HCT116 (cell line): Measurements from ENCODE around the gene PRPF40B. TPM values are rescaled to one million over a fixed set of nuclear protein-coding genes. Genes with fewer than 3 reads are reported as not detected.

Experiments used
- ATAC-seq: fragments of 200-7000 bp; cut with Tn5 transposase; 2 replicates; pipeline ENCODE4 v1.9.1; 2020; ENCODE audit warnings: mild to moderate bottlenecking, moderate library complexity
- BruUV-seq: library from RNA; stranded (reverse); fragments of 400-500 nt; replicated peaks from 2 replicates; lab custom pipeline; 2021; lab: Mats Ljungman, UMichigan
- CTCF ChIA-PET: fragments of 300-600 bp; sonication (Branson Sonifier 250); formaldehyde crosslinking; loops from one replicate; lab custom pipeline; 2021; ENCODE audit warnings: antibody characterized with exemption; lab: Charles Lee
- POLR2A ChIA-PET: fragments of 300-600, 350-600 bp; sonication (Branson Sonifier 250); formaldehyde crosslinking; loops from one replicate; lab custom pipeline; 2021; ENCODE audit warnings: antibody characterized with exemption; lab: Charles Lee
- RAD21 ChIA-PET, 2 experiments: fragments of 300-600 bp; sonication (Branson Sonifier 250); formaldehyde crosslinking; loops; one replicate each; lab custom pipeline; 2023; ENCODE audit warnings: low total read pairs in 2 of 2; ENCODE audit not compliant: uncharacterized antibody in 2 of 2, unreplicated experiment in 2 of 2, low non-redundant PET in 1 of 2; lab: Charles Lee
- DNase-seq: peaks from one replicate; pipeline ENCODE4 v3.0.0-alpha.2; 2010; ENCODE audit warnings: low read depth, low spot score
- H2AFZ ChIP-seq: fragments of 200-600 bp; shearing (Covaris generic), sonication (generic); 2 replicates; pipeline ENCODE4 v1.6.1; 2017; ENCODE audit warnings: low read depth, mixed run types, mixed read lengths, antibody characterized with exemption, low read length; ENCODE audit not compliant: poor library complexity, severe bottlenecking
- H3K27ac ChIP-seq: 2 replicates; pipeline ENCODE4 v1.5.1; 2012; ENCODE audit warnings: low read depth, low read length
- H3K27me3 ChIP-seq: fragments of 200-600 bp; sonication (generic); 2 replicates; pipeline ENCODE4 v1.6.1; 2016; ENCODE audit warnings: mixed run types, low read length, mixed read lengths; ENCODE audit not compliant: insufficient read depth
- H3K36me3 ChIP-seq, 2 experiments: fragments of 200-500 bp in 1 of 2; fragments of 200-600 bp in 1 of 2; sonication (Bioruptor generic) in 1 of 2; sonication (generic) in 1 of 2; 2 replicates each; pipeline versions ENCODE4 v1.5.1 to v1.6.1; 2014 to 2016; ENCODE audit warnings: low read length in 2 of 2, inconsistent platforms in 1 of 2, mixed read lengths in 1 of 2, mixed run types in 1 of 2; ENCODE audit not compliant: insufficient read depth in 2 of 2, control insufficient read depth in 1 of 2
- H3K4me1 ChIP-seq, 2 experiments: fragments of 200-600 bp in 1 of 2; sonication (generic) in 1 of 2; 2 replicates each; pipeline versions ENCODE4 v1.5.1 to v1.6.1; 2012 to 2017; ENCODE audit warnings: low read length in 2 of 2, inconsistent platforms in 1 of 2, mild to moderate bottlenecking in 1 of 2, mixed read lengths in 1 of 2, mixed run types in 1 of 2, moderate library complexity in 1 of 2; ENCODE audit not compliant: insufficient read depth in 2 of 2, control insufficient read depth in 1 of 2
- H3K4me2 ChIP-seq: fragments of 200-600 bp; sonication (generic); 2 replicates; pipeline ENCODE4 v1.6.1; 2017; ENCODE audit warnings: mixed run types, low read length, mixed read lengths
- H3K4me3 ChIP-seq, 2 experiments: fragments of 200-600 bp in 1 of 2; sonication (generic) in 1 of 2; replicated peaks in 1 of 2; 2 replicates each; pipeline ENCODE4 v1.5.1; 2011 to 2016; ENCODE audit warnings: low read length in 2 of 2, control low read depth in 1 of 2, low read depth in 1 of 2, mild to moderate bottlenecking in 1 of 2, mixed read lengths in 1 of 2, mixed run types in 1 of 2
- H3K79me2 ChIP-seq: fragments of 200-600 bp; sonication (generic); 2 replicates; pipeline ENCODE4 v1.6.1; 2017; ENCODE audit warnings: mild to moderate bottlenecking, mixed run types, low read length, moderate library complexity, mixed read lengths; ENCODE audit not compliant: insufficient read depth
- H3K9ac ChIP-seq: fragments of 200-600 bp; sonication (generic); 2 replicates; pipeline ENCODE4 v1.6.1; 2016; ENCODE audit warnings: low read length, mixed read lengths
- H3K9me2 ChIP-seq: fragments of 200-600 bp; sonication (generic), shearing (Covaris generic); 2 replicates; pipeline ENCODE4 v1.6.1; 2017; ENCODE audit warnings: mixed run types, mild to moderate bottlenecking, moderate library complexity; ENCODE audit not compliant: insufficient read depth
- H3K9me3 ChIP-seq, 2 experiments: fragments of 200-500 bp in 1 of 2; fragments of 200-600 bp in 1 of 2; sonication (Bioruptor generic) in 1 of 2; sonication (generic) in 1 of 2; 2 replicates each; pipeline ENCODE4 v1.6.1; 2014 to 2017; ENCODE audit warnings: low read length in 2 of 2, mixed read lengths in 2 of 2, inconsistent platforms in 1 of 2, low read depth in 1 of 2, mild to moderate bottlenecking in 1 of 2, mixed run types in 1 of 2, moderate library complexity in 1 of 2; ENCODE audit not compliant: control insufficient read depth in 1 of 2, insufficient read depth in 1 of 2
- H4K20me1 ChIP-seq: fragments of 200-600 bp; sonication (generic), shearing (Covaris generic); 2 replicates; pipeline ENCODE4 v1.6.1; 2017; ENCODE audit warnings: mixed run types, mild to moderate bottlenecking, moderate library complexity; ENCODE audit not compliant: insufficient read depth
- EGR1 ChIP-seq: IDR thresholded peaks from 2 replicates; pipeline ENCODE4 v1.6.1; 2012; ENCODE audit warnings: low read depth
- EZH2 ChIP-seq: fragments of 200-600 bp; sonication (generic); IDR thresholded peaks from 2 replicates; pipeline ENCODE4 v1.6.1; 2017; ENCODE audit warnings: antibody characterized with exemption, mixed run types
- JUND ChIP-seq: IDR thresholded peaks from 2 replicates; pipeline ENCODE4 v1.6.1; 2012
- RAD21 ChIP-seq: IDR thresholded peaks from 2 replicates; pipeline ENCODE4 v1.6.1; 2012; ENCODE audit warnings: low read depth, mild to moderate bottlenecking
- TCF7L2 ChIP-seq: IDR thresholded peaks from 2 replicates; pipeline ENCODE4 v1.7.0; 2011; ENCODE audit warnings: borderline replicate concordance, inconsistent platforms; ENCODE audit not compliant: insufficient read depth, insufficient read length; ENCODE audit errors: extremely low read depth
- ZBTB33 ChIP-seq: IDR thresholded peaks from 2 replicates; pipeline ENCODE4 v1.6.1; 2011; ENCODE audit warnings: mild to moderate bottlenecking, low read length, moderate library complexity; ENCODE audit not compliant: insufficient replicate concordance; ENCODE audit errors: extremely low read depth
- ZFX ChIP-seq: fragments of 450-650 bp; IDR thresholded peaks from 2 replicates; pipeline ENCODE4 v1.6.1; 2017
- intact Hi-C: fragments of 100-400 bp; cut with micrococcal nuclease; formaldehyde crosslinking; loops from 2 replicates; pipeline ENCODE4 v1.10.0; 2022
- total RNA-seq: library from RNA; stranded (reverse); gene quantifications from one replicate; pipeline ENCODE4 v1.2.1, GENCODE V29; 2021; ENCODE audit not compliant: unreplicated experiment
- TF ChIP-seq, protein P1 (sequence below): IDR thresholded peaks from 2 replicates; pipeline ENCODE4 v1.6.1; 2012
- TF ChIP-seq, protein P2 (sequence below), 3 experiments: fragments of 200-600 bp in 1 of 3; sonication (generic) in 1 of 3; IDR thresholded peaks in 2 of 3; conservative IDR thresholded peaks in 1 of 3; 2 replicates each; pipeline ENCODE4 v1.5.1; 2012 to 2017; ENCODE audit warnings: low read depth in 2 of 3, low read length in 2 of 3, antibody characterized with exemption in 1 of 3, borderline replicate concordance in 1 of 3, control low read depth in 1 of 3, mild to moderate bottlenecking in 1 of 3, mixed read lengths in 1 of 3, mixed run types in 1 of 3, moderate library complexity in 1 of 3; ENCODE audit not compliant: insufficient read depth in 1 of 3

Gene PRPF40B
- total RNA-seq, 1 experiment from 2014 or later = 29.0 TPM

DNA sequence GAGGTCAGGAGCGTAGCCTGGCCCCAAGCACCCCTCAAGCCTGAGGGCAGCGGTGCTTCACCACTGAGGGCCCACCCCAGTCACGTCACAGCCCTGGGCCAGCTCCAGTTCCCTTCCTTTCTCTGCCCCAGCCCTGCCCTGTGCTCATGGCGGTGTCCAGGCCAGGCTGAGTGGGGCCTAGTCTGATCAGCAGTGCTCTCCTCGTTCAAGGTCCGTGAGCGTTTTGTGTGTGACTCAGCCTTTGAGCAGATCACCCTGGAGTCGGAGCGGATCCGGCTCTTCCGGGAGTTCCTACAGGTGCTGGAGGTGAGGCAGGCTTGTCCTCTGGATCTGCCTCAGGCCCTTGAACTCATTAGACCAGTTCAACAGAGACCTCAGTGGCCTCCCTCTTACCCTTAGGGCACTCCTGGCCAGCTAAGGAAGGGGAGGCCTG is 19.0 kb downstream of the PRPF40B start (continued):
- TF ChIP-seq, protein P1, sequence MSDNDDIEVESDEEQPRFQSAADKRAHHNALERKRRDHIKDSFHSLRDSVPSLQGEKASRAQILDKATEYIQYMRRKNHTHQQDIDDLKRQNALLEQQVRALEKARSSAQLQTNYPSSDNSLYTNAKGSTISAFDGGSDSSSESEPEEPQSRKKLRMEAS = no peak
- no peak for TF ChIP-seq TCF7L2

DNA sequence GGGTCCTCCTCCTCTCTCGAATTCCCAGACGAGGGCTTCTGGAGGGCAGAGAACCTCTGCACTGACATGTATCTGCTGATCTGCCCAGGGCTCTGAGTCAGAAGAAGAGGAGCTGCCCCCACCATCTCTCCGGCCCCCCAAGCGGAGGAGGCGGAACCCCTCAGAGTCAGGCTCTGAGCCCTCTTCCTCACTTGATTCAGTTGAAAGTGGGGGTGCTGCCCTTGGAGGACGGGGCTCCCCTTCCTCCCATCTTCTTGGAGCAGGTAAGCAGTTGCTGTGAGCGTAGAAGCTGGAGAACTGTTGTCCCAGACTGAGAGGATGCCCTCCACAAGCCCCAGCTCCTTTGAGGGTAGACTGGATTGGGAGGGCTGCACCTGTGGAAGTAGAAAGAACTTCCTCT is 19.8 kb downstream of the PRPF40B start:
- intact Hi-C loops = loop anchor here (10.0 kb wide), 1 partner anchor 192 kb away; no protein-coding TSS in a partner anchor
- H3K36me3 ChIP-seq = 0 out of 4 replicates have a peak, but pooled peaks cover 0 to 3% of the 10 kb centered on the region in 2 experiments
- ATAC-seq = no peak
- H3K4me2 ChIP-seq = no peak overlapping the region
- no peak for DNase-seq
- POLR2A ChIA-PET = interaction anchor here (1.2 kb wide), 1 partner anchor 98 kb away, joined by 4 read pairs; the partner anchor contains the start of gene TMBIM6
- H3K4me3 ChIP-seq = no peak overlapping the region
- no peaks in the 10 kb centered on the region for H4K20me1 ChIP-seq
- no peaks in the 10 kb centered on the region for H3K79me2 ChIP-seq
- no peak overlapping the region for H3K27ac ChIP-seq
- no peaks in the 10 kb centered on the region for H3K9me2 ChIP-seq
- TF ChIP-seq JUND = no peak
- no peaks in the 10 kb centered on the region for H3K27me3 ChIP-seq
- RAD21 ChIA-PET = no interaction called here
- no TSS peak for BruUV-seq
- no peak overlapping the region for H2AFZ ChIP-seq
- peaks cover 0 to 2% of the 10 kb centered on the region in 2 experiments; a peak in 1 of 4 replicates for H3K4me1 ChIP-seq
- CTCF ChIA-PET = no interaction called here
- no peaks in the 10 kb centered on the region for H3K9me3 ChIP-seq
- H3K9ac ChIP-seq = no peak overlapping the region

DNA sequence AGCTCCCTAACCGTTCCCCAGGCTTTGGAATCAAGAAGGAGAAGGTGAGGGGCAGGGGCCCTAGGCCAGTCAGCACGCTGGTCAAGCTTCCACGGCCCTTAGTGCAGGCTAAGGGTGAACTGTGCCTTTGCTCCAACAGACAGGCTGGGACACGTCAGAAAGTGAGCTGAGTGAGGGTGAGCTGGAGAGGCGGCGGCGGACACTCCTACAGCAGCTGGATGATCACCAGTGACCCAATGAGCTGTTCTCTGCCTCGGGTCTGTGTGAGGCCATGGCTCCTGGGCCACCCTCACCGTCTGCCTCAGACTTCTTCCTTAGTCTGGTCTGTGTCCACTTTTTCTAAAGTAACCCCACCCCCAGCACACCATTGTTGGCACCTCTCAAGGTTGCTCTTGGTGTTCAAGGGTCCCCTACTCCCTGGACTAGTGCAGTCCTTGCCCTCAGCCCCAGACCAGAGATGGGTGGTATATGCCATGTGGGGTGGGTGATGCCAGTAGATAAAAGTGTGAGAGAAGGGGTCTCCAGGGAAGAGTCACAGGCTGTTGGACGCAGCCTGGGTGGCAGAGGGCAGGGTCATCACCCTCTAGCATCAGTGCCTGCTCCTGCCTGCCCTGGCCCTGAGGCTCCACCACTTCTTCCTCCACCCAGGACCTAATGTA is 20.7 kb downstream of the PRPF40B start:
- intact Hi-C loops = loop anchor here (1.0 to 10.0 kb wide), 4 partner anchors 63 to 191 kb away; partner anchors contain the start of gene FMNL3
- H2AFZ ChIP-seq = no peak overlapping the region
- ChIA-PET POLR2A (interaction anchor here (0.5 to 1.2 kb wide), 2 partner anchors 21 to 97 kb away, joined by 4 to 5 read pairs; partner anchors contain the start of genes PRPF40B and TMBIM6), CTCF (interaction anchor here (2.5 kb wide), 1 partner anchor 97 kb away, joined by 9 read pairs; the partner anchor contains the start of gene TMBIM6), RAD21 (no interaction called here)
- no peak overlapping the region for H3K4me2 ChIP-seq
- H3K27ac ChIP-seq = no peak overlapping the region
- no peaks in the 10 kb centered on the region for H3K79me2 ChIP-seq
- H4K20me1 ChIP-seq = no peaks in the 10 kb centered on the region
- H3K4me3 ChIP-seq = no peak overlapping the region
- H3K9ac ChIP-seq = no peak overlapping the region
- 0 out of 4 replicates have a peak, but pooled peaks cover 0 to 3% of the 10 kb centered on the region in 2 experiments for H3K36me3 ChIP-seq
- H3K27me3 ChIP-seq = no peaks in the 10 kb centered on the region
- H3K9me3 ChIP-seq = no peaks in the 10 kb centered on the region
- DNase-seq = no peak
- no peak for TF ChIP-seq ZFX
- TF ChIP-seq ZBTB33 = no peak
- TF ChIP-seq EGR1 = no peak
- TF ChIP-seq, protein P1 = no peak
- TF ChIP-seq, protein P2, sequence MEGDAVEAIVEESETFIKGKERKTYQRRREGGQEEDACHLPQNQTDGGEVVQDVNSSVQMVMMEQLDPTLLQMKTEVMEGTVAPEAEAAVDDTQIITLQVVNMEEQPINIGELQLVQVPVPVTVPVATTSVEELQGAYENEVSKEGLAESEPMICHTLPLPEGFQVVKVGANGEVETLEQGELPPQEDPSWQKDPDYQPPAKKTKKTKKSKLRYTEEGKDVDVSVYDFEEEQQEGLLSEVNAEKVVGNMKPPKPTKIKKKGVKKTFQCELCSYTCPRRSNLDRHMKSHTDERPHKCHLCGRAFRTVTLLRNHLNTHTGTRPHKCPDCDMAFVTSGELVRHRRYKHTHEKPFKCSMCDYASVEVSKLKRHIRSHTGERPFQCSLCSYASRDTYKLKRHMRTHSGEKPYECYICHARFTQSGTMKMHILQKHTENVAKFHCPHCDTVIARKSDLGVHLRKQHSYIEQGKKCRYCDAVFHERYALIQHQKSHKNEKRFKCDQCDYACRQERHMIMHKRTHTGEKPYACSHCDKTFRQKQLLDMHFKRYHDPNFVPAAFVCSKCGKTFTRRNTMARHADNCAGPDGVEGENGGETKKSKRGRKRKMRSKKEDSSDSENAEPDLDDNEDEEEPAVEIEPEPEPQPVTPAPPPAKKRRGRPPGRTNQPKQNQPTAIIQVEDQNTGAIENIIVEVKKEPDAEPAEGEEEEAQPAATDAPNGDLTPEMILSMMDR (IDR thresholded peaks at IDR 0.05 in 2 of 3, conservative IDR thresholded peaks at IDR 0.05 in 1 of 3; ENCODE audit: borderline replicate concordance in 1 of 3, insufficient read depth in 1 of 3, low read depth in 2 of 3, low read length in 2 of 3) = no peak
- TF ChIP-seq RAD21 = no peak
- TF ChIP-seq EZH2 = no peak
- peaks cover 0 to 4% of the 10 kb centered on the region in 2 experiments; a peak in 2 of 4 replicates for H3K4me1 ChIP-seq
- no peaks in the 10 kb centered on the region for H3K9me2 ChIP-seq
- peak; percentile 19; the same call in 1 of the 2 replicates for ATAC-seq
- BruUV-seq = TSS peak; percentile 51
